ENCODE data around the gene PLEKHD1. TPM values are rescaled to one million over a fixed set of nuclear protein-coding genes. Genes with fewer than 3 reads are reported as not detected.

Gene PLEKHD1
- total and polyA plus RNA-seq, 2 donors (not counting 1 experiment from before 2014, with no cell fraction given): 0.12 TPM

- CTCF ChIA-PET: interaction anchor here (1.2 kb wide), 1 partner anchor 10 kb away, joined by 3 read pairs; no protein-coding TSS in a partner anchor
- Mint-ChIP-seq H3K27me3 (peaks cover 43% of the 10 kb centered on the region), H3K27ac (no peak overlapping the region), H3K9me3 (ENCODE audit: insufficient read depth) (no peaks in the 10 kb centered on the region), H3K4me1 (no peaks in the 10 kb centered on the region), H3K4me3 (no peak overlapping the region)
- H3K36me3 ChIP-seq (replicated peaks in 1 of 2; ENCODE audit: control extremely low read depth in 1 of 2, control insufficient read depth in 1 of 2, extremely low read depth in 1 of 2, insufficient read depth in 2 of 2, low read length in 1 of 2): no peaks in the 10 kb centered on the region
- no peak for DNase-seq
- no peak for ATAC-seq (ENCODE audit: low read depth)
- H2AFZ ChIP-seq (ENCODE audit: insufficient read depth, low read depth, low read length, poor library complexity, severe bottlenecking): no peak overlapping the region
- TF ChIP-seq EZH2 (IDR thresholded peaks at IDR 0.05; ENCODE audit: borderline replicate concordance, insufficient read depth, low read depth, low read length, poor library complexity, severe bottlenecking): no peak
- no peak for TF ChIP-seq CTCF (IDR thresholded peaks at IDR 0.05)
- intact Hi-C loops (cut with micrococcal nuclease): no loop called here
- 16% methylated on average over 2 of the region's 4 CpGs for WGBS (ENCODE audit: insufficient coverage)
- no peak overlapping the region for H3K4me3 ChIP-seq (ENCODE audit: control extremely low read depth in 1 of 5, extremely low read depth in 1 of 5, insufficient read depth in 1 of 5, low read depth in 2 of 5, low read length in 4 of 5)
- no peaks in the 10 kb centered on the region for H3K4me1 ChIP-seq (ENCODE audit: control insufficient read depth in 2 of 2, insufficient read depth in 2 of 2, low read length in 2 of 2)
- POLR2A ChIA-PET: no interaction called here
- peaks cover 0 to 15% (median 4%) of the 10 kb centered on the region in 4 experiments for H3K27me3 ChIP-seq (replicated peaks in 1 of 4; ENCODE audit: control extremely low read depth in 1 of 4, control insufficient read depth in 3 of 4, insufficient read depth in 4 of 4, low read length in 3 of 4)
- H3K27ac ChIP-seq (ENCODE audit: low read length in 2 of 2): no peak overlapping the region
- no peak overlapping the region for H3K4me2 ChIP-seq (replicated peaks; ENCODE audit: low read depth, low read length, poor library complexity, severe bottlenecking)
- no peaks in the 10 kb centered on the region for H4K20me1 ChIP-seq (ENCODE audit: control insufficient read depth, insufficient read depth, low read length, poor library complexity, severe bottlenecking)
- no peaks in the 10 kb centered on the region for H3K9me3 ChIP-seq (ENCODE audit: control extremely low read depth in 1 of 3, control insufficient read depth in 2 of 3, insufficient read depth in 1 of 3, low read length in 2 of 3)
- no peaks in the 10 kb centered on the region for H3K79me2 ChIP-seq (ENCODE audit: control insufficient read depth, insufficient read depth, low read length)
- H3K9ac ChIP-seq (ENCODE audit: low read length): no peak overlapping the region
Measured at GRCh38 chr14:69535230-69535848, 50.8 kb downstream of the PLEKHD1 start.

- DNase-seq (no peak), ATAC-seq (ENCODE audit: low read depth) (no peak)
- Histone ChIP-seq H3K27me3 (replicated peaks in 1 of 4; ENCODE audit: control extremely low read depth in 1 of 4, control insufficient read depth in 3 of 4, insufficient read depth in 4 of 4, low read length in 3 of 4) (peaks cover 0 to 15% (median 3%) of the 10 kb centered on the region in 4 experiments), H3K9ac (ENCODE audit: low read length) (no peak overlapping the region), H3K4me2 (replicated peaks; ENCODE audit: low read depth, low read length, poor library complexity, severe bottlenecking) (no peak overlapping the region), H3K4me3 (ENCODE audit: control extremely low read depth in 1 of 5, extremely low read depth in 1 of 5, insufficient read depth in 1 of 5, low read depth in 2 of 5, low read length in 4 of 5) (no peak overlapping the region), H3K36me3 (replicated peaks in 1 of 2; ENCODE audit: control extremely low read depth in 1 of 2, control insufficient read depth in 1 of 2, extremely low read depth in 1 of 2, insufficient read depth in 2 of 2, low read length in 1 of 2) (no peaks in the 10 kb centered on the region), H2AFZ (ENCODE audit: insufficient read depth, low read depth, low read length, poor library complexity, severe bottlenecking) (no peak overlapping the region), H3K27ac (ENCODE audit: low read length in 2 of 2) (no peak overlapping the region), H3K79me2 (ENCODE audit: control insufficient read depth, insufficient read depth, low read length) (no peaks in the 10 kb centered on the region), H4K20me1 (ENCODE audit: control insufficient read depth, insufficient read depth, low read length, poor library complexity, severe bottlenecking) (no peaks in the 10 kb centered on the region), H3K4me1 (ENCODE audit: control insufficient read depth in 2 of 2, insufficient read depth in 2 of 2, low read length in 2 of 2) (no peaks in the 10 kb centered on the region), H3K9me3 (ENCODE audit: control extremely low read depth in 1 of 3, control insufficient read depth in 2 of 3, insufficient read depth in 1 of 3, low read length in 2 of 3) (no peaks in the 10 kb centered on the region)
- Mint-ChIP-seq H3K27me3 (peaks cover 38% of the 10 kb centered on the region), H3K4me3 (no peak overlapping the region), H3K4me1 (no peaks in the 10 kb centered on the region), H3K27ac (no peak overlapping the region), H3K9me3 (ENCODE audit: insufficient read depth) (no peaks in the 10 kb centered on the region)
- ChIA-PET POLR2A (no interaction called here), CTCF (no interaction called here)
- intact Hi-C loops (cut with micrococcal nuclease): no loop called here
- TF ChIP-seq CTCF (IDR thresholded peaks at IDR 0.05) (no peak), EZH2 (IDR thresholded peaks at IDR 0.05; ENCODE audit: borderline replicate concordance, insufficient read depth, low read depth, low read length, poor library complexity, severe bottlenecking) (no peak)
Measured at GRCh38 chr14:69536971-69537370, 52.4 kb downstream of the PLEKHD1 start.

Data from B cell (primary cell).